HG02642 (cell line): ENCODE data around the gene LMCD1.

Source experiments
- ATAC-seq: cut with Tn5 transposase; IDR thresholded peaks from one replicate; pipeline ENCODE4 v1.9.1; 2021; ENCODE audit warnings: mild to moderate bottlenecking; ENCODE audit not compliant: unreplicated experiment, poor library complexity

Gene LMCD1

GRCh38 chr3:8530581-8530980 lies 29.0 kb downstream of the LMCD1 start:
- no peak for ATAC-seq

- no peak for ATAC-seq
Observed at GRCh38 chr3:8532251-8532871, 30.7 kb downstream of the LMCD1 start.

GRCh38 chr3:8536096-8537056 lies 34.8 kb downstream of the LMCD1 start:
- ATAC-seq: no peak

GRCh38 chr3:8537440-8537839 lies 35.8 kb downstream of the LMCD1 start:
- no peak for ATAC-seq

GRCh38 chr3:8538223-8538622 lies 36.6 kb downstream of the LMCD1 start:
- ATAC-seq: no peak

GRCh38 chr3:8538913-8539312 lies 37.3 kb downstream of the LMCD1 start:
- ATAC-seq: no peak

- no peak for ATAC-seq
Observed at GRCh38 chr3:8539419-8539818, 37.8 kb downstream of the LMCD1 start.

- no peak for ATAC-seq
Observed at GRCh38 chr3:8540456-8540855, 38.8 kb downstream of the LMCD1 start.

GRCh38 chr3:8541486-8541885 lies 39.9 kb downstream of the LMCD1 start:
- no peak for ATAC-seq

- no peak for ATAC-seq
Observed at GRCh38 chr3:8542190-8543135, 40.8 kb downstream of the LMCD1 start.

- no peak for ATAC-seq
Observed at GRCh38 chr3:8546609-8547008, 45.0 kb downstream of the LMCD1 start.

GRCh38 chr3:8548502-8549275 lies 47.1 kb downstream of the LMCD1 start:
- no peak for ATAC-seq

- no peak for ATAC-seq
Observed at GRCh38 chr3:8549354-8549753, 47.7 kb downstream of the LMCD1 start.

- no peak for ATAC-seq
Observed at GRCh38 chr3:8550611-8551010, 49.0 kb downstream of the LMCD1 start.

- ATAC-seq: no peak
Observed at GRCh38 chr3:8552223-8552762, 50.7 kb downstream of the LMCD1 start.

GRCh38 chr3:8553405-8553804 lies 51.8 kb downstream of the LMCD1 start:
- ATAC-seq: no peak

GRCh38 chr3:8554696-8555095 lies 53.1 kb downstream of the LMCD1 start:
- ATAC-seq: no peak

- no peak for ATAC-seq
Observed at GRCh38 chr3:8555113-8555661, 53.6 kb downstream of the LMCD1 start.

GRCh38 chr3:8555725-8556472 lies 54.3 kb downstream of the LMCD1 start:
- no peak for ATAC-seq
